SKM-1 treated with dmso at 0.1 percent for 144 hours (cell line): ENCODE data around the gene NTRK2.

Experiments
- DNase-seq: peaks from one replicate; lab custom pipeline; 2025; ENCODE audit not compliant: unreplicated experiment; lab: John Stamatoyannopoulos, UW

The NTRK2 gene

DNA sequence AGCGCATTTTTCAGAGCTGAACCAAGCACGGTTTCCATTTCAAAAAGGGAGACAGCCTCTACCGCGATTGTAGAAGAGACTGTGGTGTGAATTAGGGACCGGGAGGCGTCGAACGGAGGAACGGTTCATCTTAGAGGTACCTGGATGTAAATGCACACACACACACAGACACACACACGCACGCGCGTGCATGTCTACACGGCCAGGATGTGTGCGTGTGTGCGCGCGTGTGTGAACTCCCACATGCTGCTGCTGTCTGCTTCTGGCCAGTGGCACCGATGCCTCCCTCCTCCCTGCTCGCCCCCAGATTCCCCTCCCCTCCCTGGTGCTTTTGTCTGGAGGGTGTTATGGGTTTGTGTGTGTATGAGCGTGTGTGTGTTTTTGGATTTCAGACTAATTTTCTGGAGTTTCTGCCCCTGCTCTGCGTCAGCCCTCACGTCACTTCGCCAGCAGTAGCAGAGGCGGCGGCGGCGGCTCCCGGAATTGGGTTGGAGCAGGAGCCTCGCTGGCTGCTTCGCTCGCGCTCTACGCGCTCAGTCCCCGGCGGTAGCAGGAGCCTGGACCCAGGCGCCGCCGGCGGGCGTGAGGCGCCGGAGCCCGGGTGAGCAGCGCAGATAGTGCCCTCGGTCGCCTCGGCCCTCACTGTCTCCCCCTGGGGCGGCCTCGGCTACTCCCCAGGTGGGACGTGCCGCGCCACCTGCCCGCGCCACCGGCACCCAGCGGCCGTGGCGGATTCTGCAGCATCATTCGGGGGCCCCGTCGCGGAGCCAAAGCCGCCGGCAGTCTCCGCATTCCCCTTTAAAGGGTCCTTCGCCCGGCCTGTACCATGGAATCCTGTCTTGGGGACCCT lies at the start of gene NTRK2:
Gene NTRK2, plus strand, starts transcription at position 442 of the 850 bp plus-strand sequence. CDS start 1,020 bp downstream, outside the sequence.
- DNase-seq, result no peak

DNA sequence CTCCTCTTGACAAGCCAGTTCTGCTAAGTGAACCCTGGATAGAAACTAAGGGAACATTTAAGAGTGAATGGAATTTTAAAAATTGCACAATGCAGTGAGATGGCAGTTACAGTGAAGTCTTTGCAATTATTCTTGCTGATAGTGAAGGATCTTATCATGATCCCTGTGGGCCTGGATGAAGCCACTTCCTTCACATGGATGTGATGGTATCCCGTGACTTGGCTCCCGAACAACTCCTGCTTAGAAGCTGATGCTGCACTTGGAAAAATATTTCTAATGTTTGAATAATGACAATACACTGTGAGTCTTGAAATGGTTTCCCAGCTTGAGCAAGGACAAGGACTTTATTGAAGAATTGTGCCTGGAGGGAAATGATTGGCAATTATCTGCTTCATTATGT lies 49.2 kb upstream of the NTRK2 start:
- no peak for DNase-seq

DNA sequence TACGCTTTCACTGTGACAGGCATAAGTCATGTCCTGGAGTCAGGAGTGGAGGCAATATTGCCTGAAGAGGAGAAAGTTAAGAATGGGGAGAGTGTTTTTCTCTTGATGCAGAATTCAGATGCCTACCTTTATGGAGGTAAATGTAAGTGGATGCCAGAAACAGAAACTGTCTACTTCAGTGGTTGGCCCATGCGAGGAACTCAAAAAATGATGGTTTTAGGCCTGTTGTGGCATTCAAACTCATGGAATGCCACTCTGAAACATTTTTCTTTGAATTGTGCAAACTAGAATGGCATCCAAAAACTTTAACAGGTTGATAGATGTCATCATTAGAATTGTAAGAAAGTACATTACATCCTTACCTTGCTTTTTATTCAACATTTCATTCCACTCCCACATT lies 47.7 kb upstream of the NTRK2 start:
- no peak for DNase-seq

DNA sequence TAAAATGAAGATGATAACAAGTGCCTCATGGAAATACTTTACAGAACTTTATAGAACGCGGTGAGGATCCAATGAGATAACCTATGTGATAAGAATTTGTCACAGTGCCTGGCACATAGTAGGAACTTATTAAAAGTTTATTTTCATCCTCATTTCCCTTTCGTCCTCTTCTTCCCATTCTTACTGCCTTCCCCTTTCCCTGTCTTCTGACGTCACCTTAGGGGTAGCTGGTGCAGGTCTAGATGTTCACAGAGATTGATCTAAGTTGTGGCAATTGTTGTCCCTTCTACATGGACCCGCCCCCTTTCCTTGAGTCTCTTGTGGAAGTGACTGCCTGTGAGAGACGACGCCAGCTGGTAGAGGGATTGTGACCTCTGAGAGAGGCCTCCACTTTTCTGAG lies 46.5 kb upstream of the NTRK2 start:
- no peak for DNase-seq

DNA sequence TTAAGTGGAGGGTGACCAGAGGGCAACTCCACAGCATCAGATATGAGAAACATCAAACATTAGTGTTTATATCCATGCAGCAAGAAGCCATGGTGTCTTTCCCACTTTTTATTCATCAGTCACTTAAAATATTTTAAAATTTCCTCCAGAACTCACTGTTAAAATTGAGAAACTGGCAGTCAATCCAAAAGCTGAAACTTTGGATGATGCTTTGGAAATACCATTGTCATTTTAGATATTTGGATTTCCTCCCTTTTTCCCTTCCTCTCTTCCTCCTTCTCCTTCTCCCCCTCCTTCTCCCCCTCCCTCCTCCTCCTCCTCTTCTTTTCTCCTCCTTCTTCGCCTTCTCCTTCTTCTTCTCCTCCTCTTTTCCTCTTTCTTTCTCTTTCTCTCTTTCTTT lies 33.1 kb upstream of the NTRK2 start:
- DNase-seq, result no peak

DNA sequence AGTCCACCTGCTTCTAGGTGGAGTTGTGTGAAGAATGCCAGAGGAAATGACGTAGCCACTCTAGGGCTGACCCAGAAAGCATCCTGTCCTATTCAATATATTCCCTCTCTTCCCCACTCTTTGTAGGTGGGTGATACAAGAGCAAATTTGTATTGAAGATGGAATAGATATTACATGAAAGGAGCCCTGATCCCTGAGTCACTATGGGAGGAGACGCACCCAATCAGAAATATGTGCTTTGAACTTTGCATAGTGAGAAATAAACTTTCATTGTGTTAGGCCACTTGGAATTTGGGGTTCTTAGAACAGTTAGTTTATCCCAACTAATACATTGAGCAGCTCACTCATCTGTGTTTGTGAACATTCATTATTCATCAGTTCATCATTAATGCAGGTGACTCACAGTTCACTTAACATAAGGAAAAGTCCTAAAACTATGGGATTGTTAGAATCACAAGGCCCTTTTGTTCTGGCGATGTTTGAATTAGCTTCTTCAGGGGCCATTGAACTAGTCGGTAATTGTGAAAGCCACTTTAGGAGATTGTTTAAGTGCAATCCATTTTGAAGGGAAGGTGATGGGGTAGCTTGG lies 26.9 kb upstream of the NTRK2 start:
- no peak for DNase-seq

DNA sequence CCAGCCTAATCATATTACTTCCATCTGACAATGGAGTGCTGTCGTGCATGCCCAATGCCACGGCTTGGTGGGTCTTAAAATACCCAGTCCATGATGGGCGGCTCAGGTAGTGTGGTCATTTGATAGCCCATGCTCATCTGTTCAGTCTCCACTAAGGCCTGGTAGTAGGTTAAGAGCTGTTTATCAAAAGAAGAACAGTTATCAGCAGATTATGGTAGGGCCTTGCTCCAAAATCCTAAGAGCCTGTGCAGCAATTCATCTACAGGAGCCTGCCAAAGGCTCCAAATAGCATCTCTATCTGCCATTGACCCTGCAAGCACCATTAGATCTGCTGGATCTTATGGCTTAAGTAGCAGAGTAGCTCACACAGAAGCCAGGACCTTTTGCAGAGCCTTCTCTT lies 21.8 kb upstream of the NTRK2 start:
- DNase-seq, result no peak

DNA sequence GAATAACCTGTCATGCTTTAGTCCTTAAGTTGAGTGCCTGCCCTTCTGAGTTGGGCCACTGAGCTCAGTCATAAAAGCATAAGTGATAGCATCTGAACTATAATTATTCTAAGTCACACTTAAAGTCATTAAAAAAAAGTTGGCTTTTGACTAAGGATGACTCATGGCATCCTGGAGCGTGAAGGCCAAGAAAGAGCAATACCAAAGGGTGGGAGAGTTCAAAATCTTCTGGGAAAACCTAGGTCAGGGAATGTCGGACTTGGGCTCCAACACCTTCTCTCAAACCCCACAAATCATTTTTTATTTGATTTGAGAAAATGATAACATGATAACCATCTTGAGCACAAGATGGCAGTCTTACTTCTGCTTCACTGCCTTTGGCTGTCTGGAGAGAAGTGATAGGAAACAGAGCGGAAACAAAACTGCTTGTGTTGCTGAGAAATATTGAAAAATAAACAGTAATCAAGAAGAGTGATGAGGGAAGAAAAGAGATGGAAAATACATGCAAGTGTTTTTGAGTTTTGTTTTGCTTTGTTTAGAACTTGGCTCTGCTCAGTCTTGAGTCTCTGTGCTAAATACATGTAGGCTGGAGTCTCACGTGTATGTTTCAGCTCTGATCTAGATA lies 16.9 kb upstream of the NTRK2 start:
- DNase-seq, result no peak

DNA sequence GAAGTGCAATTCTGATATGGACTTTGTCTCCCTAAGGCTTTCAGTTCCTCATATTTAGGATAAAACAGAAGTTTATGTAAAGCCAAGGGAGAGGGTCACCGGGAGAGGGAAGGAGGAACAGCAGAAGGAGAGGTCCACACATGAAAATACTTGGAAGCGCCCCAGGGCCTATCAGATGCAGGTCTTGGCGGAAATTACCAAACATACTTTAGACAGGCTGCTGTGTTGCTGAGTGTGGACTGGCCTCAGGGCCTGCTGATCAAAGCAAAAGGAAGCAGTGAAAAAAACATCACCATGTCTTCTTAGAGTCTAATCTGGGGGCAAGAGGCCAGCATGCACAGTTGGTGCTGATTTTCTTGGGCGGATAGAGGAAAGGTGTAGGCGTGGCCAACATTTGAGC lies 14.1 kb upstream of the NTRK2 start:
- no peak for DNase-seq

DNA sequence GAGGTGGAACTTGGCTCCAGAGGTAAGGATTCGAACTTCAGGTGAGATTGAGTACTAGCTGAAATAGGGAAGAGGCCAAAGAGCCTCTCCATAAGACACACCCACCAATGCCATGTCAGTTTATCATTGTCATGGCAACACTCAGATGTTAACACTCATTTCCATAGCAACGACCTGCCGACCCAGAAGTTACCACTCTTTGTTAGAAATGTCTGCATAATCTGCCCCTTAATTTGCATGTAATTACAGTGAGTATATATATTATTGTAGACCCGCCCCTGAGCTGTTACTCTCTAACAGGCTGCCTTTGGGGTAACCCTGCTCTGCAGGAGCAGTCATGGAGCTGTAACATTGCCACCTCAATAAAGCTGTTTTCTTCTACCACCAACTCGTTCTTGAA lies 10.2 kb upstream of the NTRK2 start:
- no peak for DNase-seq

DNA sequence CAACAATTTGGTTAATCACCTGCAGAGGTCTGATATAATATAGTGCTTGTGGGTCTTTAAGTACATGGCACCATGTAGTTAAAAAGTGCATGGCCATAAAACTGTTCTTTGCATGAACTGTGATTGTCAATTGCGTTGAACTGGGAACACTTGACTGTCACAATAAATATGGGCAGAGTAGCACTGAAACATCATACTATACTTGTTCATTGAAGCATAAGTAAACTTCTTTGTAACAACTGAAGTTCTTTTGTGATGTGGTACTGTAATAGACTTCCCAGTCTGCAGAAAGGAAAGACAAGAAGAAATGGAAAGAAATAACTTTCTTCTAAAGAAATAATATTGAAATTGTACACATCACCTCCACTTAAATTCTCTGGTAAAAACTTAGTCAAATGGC lies 9.8 kb upstream of the NTRK2 start:
- no peak for DNase-seq

DNA sequence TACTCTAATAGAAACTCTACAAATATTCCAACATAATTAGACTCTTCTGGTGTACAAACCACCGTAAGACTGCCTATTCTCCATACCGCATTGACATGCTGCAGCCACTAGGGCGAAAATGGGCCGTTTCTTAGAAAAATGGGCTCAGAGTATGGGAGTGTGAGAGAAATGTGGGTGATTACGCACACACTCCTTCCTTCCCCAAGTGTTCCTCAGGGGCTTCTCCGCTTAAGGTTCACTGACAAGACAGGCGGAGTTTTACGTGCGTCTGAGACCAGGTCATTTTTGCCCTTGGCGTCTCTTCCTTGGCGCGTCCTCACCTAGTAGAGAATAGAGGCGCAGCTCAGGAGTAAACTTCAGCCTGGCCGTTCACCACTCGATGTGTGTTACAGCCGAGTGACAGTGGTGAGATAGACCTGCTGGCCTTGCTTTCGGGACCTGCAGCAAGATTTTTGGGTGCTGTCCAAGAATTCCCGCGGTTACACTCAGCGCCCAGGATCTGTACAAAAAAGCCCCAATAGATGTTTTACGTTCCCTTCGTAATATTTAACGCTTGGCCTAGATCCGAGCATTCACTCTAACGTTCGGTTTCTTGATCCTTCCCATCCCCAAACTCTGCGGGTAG lies 1.8 kb upstream of the NTRK2 start:
- DNase-seq, result peak; percentile 20

DNA sequence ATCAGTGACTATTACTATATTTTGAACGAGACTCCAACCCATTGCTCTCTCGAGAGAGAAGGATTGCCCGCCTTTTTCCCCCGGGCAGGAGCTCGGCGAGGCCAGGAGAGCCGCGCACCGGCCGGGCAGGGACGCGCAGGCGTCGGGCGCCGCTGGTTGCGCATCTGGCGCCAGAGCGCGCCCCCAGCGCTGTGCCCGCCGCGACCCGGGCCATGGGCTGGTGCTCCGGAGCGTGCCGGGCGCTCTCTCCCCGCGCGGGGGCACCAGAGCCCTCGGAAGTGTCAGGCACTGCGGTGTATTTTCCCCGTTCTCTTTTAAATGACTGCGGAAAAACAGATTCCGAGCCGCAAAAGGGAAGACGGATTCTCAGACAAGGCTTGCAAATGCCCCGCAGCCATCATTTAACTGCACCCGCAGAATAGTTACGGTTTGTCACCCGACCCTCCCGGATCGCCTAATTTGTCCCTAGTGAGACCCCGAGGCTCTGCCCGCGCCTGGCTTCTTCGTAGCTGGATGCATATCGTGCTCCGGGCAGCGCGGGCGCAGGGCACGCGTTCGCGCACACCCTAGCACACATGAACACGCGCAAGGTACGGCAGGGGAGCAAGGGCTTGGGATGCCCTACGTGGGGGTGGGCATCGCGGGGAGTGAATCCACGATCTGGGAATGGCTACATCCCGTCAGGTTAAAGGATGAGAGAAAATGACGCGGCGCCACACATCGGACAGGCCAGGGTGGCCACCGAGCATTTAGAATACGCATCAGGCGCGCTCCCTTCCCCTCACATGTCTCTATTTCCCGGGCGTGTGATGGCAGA lies 1.1 kb upstream of the NTRK2 start:
- peak; percentile 41 for DNase-seq

DNA sequence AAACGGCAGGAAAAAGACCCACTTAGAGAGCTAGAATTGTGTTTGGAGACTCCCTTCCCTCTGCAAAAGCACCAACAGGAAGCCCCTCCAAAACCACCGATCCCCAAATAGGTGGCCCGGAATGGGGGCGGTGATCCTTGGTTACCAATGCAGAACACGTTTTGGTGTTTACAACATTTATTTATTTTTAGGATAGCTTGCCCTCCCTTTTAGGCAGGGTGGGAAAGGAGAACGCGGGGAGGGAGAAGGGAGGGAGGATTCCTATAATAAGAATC lies 579 bp upstream of the NTRK2 start:
- DNase-seq, result no peak

DNA sequence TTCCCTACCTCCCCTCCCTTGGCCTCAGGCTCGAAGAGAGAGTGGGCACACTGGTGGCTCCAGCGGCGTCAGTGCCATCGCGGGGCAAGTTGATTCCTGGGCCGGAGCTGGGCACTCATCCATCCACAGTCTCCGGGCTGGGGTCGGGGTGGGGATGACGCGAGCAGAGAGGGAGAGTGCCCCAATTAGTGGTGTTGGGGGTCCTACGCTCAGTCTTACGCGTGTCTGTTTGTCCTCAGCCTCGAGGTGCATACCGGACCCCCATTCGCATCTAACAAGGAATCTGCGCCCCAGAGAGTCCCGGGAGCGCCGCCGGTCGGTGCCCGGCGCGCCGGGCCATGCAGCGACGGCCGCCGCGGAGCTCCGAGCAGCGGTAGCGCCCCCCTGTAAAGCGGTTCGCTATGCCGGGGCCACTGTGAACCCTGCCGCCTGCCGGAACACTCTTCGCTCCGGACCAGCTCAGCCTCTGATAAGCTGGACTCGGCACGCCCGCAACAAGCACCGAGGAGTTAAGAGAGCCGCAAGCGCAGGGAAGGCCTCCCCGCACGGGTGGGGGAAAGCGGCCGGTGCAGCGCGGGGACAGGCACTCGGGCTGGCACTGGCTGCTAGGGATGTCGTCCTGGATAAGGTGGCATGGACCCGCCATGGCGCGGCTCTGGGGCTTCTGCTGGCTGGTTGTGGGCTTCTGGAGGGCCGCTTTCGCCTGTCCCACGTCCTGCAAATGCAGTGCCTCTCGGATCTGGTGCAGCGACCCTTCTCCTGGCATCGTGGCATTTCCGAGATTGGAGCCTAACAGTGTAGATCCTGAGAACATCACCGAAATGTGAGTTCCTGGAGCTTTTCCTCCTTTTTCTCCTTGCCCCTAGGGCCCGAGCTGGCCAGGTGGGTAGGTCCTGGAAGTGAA lies 861 bp downstream of the NTRK2 start:
- DNase-seq, result no peak

DNA sequence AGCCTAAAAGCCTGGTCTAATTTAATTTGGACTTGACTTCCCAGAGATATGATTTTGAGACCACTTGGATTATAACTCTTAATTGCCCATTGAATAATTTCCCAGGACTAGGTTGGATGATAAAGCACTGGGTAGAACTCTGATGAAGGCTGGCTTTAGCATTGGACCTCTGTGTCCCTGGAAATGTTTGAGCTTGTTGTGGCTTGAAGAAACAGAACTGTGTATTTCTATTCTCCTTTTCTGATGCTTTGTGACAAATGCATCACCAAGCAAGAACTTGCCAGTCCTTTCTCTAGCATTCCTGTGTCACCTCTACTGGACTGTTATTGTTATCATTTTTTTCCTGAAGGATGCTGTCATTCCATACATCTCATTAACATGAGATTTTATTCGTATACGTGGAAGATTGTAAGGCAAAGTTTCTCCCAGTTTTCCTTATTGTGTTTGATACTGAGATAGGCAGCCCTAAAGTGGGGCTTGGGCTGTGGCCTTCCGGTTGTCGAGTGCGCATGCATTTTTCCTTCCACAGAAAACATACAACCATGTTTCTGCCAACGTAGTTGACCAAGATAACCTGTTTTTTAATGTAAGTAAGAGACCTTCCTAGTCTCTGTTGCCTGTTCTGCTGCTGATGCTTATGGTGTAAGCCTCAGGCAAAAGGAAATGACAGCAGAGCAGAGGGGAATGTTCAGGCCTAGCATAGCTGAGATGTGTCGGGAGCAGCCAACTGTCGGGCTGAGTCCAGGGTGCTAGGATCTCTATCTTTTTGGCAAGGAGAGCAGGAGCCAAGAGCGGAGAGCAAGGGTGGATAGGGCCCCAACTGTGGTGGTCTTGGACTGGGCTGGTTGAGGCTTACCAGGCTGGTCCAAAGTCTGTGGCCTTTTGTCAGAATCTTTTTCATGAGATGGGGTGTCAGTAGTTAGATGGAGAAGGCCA lies 2.3 kb downstream of the NTRK2 start:
- DNase-seq, result no peak

DNA sequence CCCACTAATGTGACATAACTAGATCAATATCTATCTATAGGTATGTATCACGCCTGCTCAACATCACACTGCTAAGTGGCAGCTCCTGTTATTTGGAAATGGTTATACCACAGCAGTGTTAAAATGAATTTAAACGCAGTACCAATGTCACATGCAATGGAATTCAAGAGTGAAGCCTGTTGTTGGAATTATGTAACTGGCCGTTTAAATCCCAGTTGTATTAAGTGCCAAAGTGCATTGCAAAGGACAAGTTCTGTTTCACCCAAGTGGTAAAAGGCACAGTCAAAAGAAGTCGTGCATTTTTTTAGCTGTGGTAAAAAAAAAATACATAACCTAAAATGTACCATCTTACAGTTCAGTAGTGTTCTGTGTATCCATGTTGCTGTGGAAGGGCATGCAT lies 4.3 kb downstream of the NTRK2 start:
- DNase-seq, result no peak

DNA sequence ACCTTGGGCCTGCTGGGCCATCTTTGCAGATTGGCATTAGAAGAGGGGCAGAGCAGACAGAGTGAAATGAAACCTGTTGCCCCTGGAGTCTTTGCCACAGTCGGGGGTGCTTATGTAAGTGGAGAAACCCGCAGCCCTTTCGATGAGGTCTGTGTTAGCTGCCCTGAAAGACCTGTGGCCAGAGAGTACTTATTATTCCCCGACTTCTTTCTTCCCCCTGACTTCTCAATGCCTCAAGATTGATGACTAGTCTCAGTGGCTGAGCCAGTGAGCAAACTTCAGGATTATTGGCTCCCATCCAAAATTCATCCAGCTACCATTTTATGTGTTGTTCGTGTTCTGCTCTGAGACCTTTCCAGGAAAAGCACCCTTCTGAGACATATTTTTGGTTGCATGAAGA lies 7.6 kb downstream of the NTRK2 start:
- no peak for DNase-seq

DNA sequence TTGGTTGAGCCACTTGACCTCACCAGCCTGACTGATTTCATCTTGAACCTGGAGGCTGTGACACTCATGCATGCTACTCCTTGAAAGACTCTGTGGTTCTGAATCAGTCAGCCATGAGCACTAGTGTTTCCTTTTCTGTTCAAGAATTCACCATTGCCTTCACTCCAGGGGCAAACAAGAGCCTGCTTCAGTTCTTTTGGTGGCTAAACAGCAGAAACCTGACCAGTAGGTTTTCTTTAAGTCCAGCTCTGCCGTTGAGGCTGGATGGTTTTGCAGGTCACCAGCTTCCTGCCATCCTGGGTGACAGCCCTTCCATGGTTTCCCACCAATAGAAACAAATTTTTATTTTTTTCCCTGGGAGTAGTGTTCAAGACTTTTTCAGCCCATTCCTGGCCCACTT lies 10.0 kb downstream of the NTRK2 start:
- DNase-seq, result no peak
